ENCODE results near the gene SEC14L3.

DNA sequence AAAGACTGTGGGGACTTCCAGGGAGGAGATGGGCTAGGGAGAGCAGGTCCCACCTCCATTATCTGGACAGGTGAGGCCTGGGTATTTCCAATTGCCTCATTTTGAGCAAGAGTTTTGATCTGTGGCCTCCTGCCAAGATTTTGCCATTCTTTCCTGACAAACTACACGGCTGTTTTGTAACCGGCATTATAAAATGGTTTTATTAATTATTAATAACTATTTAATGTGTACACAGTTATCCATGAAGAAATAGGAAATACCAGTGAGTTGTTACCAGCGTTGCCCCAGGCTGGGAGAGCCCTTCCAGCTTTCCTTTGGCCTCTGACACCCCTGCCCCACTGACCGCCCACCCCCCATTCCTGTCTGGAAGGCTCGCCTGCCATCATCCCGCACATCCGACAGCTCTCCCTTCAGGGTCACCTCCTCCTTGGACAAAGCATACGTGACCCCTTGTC is 14.9 kb upstream of the SEC14L3 start:
- no peak for TF ChIP-seq EZH2phosphoT487 (IDR thresholded peaks at IDR 0.05; ENCODE audit: borderline replicate concordance, low read depth, low read length)
- TF ChIP-seq, protein P1, sequence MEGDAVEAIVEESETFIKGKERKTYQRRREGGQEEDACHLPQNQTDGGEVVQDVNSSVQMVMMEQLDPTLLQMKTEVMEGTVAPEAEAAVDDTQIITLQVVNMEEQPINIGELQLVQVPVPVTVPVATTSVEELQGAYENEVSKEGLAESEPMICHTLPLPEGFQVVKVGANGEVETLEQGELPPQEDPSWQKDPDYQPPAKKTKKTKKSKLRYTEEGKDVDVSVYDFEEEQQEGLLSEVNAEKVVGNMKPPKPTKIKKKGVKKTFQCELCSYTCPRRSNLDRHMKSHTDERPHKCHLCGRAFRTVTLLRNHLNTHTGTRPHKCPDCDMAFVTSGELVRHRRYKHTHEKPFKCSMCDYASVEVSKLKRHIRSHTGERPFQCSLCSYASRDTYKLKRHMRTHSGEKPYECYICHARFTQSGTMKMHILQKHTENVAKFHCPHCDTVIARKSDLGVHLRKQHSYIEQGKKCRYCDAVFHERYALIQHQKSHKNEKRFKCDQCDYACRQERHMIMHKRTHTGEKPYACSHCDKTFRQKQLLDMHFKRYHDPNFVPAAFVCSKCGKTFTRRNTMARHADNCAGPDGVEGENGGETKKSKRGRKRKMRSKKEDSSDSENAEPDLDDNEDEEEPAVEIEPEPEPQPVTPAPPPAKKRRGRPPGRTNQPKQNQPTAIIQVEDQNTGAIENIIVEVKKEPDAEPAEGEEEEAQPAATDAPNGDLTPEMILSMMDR (conservative IDR thresholded peaks at IDR 0.05; ENCODE audit: low read length): no peak

Data from OCI-LY7 (cell line).